Measurements from ENCODE around the gene MIX23. TPM values are rescaled to one million over a fixed set of nuclear protein-coding genes. Genes with fewer than 3 reads are reported as not detected.

The MIX23 gene
- total and polyA plus RNA-seq, 2 of the 4 experiments (the other 2 are of a cell fraction) = 10.0 to 26.7 TPM

DNA sequence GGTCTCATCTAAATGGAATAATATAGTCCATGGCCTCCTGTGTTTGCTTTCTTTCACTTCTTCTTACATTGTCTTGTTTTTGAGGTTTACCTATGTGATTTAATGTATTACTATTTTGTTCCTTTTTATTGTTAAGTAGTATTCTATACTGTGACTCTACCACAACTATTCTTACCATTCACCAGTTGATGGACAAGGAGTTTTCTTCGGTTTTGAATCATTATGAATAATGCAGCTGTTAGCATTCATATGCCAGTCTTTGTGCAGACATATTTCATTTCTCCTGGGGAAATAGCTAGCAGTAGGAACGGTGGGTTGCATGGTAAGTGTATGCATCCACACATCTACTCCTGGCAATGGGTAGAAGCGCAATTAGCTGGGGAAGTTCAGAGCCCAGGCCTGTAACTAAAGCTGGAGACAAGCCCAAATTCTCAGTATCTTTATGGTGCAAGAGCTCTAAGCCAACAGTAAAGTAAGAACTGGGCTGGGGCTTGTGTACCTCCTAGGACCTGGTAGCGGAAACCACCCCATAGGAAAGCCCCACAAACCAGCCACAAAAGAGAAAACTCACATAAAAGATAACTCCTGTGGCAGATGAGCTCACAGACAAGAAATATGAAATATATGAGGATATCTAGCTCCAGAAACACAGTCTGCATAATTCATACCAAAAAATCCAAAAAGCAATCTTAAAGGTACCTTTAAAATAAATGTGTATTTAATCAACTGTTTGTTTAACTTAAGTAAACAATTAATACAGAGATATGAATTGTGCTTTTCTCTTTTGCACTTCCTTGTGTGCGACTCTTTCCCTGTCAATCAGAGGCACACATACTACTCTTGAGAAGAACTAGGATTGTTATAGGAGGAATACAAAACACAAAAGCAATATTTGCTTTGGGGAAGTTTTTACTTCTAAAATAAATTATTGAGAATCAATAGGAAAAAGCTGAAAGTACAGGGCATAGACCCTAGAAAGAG, 60.6 kb downstream of the MIX23 start (continued):
- TF ChIP-seq CEBPB (IDR thresholded peaks at IDR 0.05; ENCODE audit: low read depth, low read length) = no peak

DNA sequence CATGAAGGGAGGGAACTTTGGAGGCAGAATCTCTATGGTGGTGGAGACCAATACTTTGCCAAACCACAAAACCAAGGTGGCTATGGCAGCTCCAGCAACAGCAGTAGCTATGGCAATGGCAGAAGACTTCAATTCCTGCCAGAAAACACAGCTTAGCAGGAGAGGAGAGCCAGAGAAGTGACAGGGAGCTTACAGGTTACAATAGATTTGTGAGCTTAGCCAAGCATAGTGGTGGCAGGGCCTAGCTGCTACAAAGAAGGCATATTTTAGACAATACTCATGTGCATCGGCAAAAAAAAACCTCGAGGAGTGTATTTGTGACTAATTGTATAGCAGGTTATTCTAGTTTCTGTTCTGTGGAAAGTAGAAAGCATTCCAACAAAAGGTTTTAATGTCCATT, 64.4 kb downstream of the MIX23 start:
- Histone ChIP-seq H3K14ac (replicated peaks; ENCODE audit: low read depth, low read length) (no peak overlapping the region), H2BK15ac (ENCODE audit: low read depth, low read length) (no peak overlapping the region), H2AFZ (replicated peaks; ENCODE audit: low read length, poor library complexity) (no peak overlapping the region), H3K36me3 (ENCODE audit: control insufficient read depth, insufficient read depth, low read length) (no peaks in the 10 kb centered on the region), H3K23ac (ENCODE audit: low read depth, low read length) (no peak overlapping the region), H3K27ac (ENCODE audit: insufficient read depth, low read length) (no peak overlapping the region), H3K4me2 (ENCODE audit: low read depth, low read length) (no peak overlapping the region), H2AK5ac (ENCODE audit: low read depth, low read length) (no peak overlapping the region), H3K27me3 (ENCODE audit: control insufficient read depth, insufficient read depth, low read length) (peaks cover 2% of the 10 kb centered on the region; the same call in 1 of the 2 replicates), H3K4me3 (ENCODE audit: insufficient read depth, low read depth, low read length) (no peak overlapping the region), H3K9me1 (ENCODE audit: insufficient read depth, low read length) (no peaks in the 10 kb centered on the region), H3K4me1 (ENCODE audit: control insufficient read depth, insufficient read depth, low read length) (no peaks in the 10 kb centered on the region), H3K18ac (ENCODE audit: low read depth, low read length) (no peak overlapping the region), H2BK120ac (ENCODE audit: low read depth, low read length) (no peak overlapping the region), H2BK5ac (ENCODE audit: low read depth, low read length, poor library complexity, severe bottlenecking) (no peak overlapping the region), H2AK9ac (replicated peaks; ENCODE audit: low read depth, low read length, poor library complexity) (no peak overlapping the region), H3K79me1 (ENCODE audit: low read depth in 1 of 2, low read length in 2 of 2) (no peaks in the 10 kb centered on the region), H3K4ac (ENCODE audit: low read depth, low read length) (no peak overlapping the region), H3K56ac (ENCODE audit: extremely low read depth, insufficient read depth, low read length) (no peak overlapping the region), H4K20me1 (ENCODE audit: insufficient read depth, low read length) (no peaks in the 10 kb centered on the region), H3K9me3 (ENCODE audit: control insufficient read depth, insufficient read depth, low read length) (no peaks in the 10 kb centered on the region), H4K91ac (ENCODE audit: insufficient read depth, low read depth, low read length) (no peak overlapping the region), H2BK20ac (ENCODE audit: low read depth, low read length) (no peak overlapping the region), H4K5ac (ENCODE audit: low read depth, low read length) (no peak overlapping the region), H3K9ac (ENCODE audit: low read depth, low read length) (no peak overlapping the region), H4K8ac (ENCODE audit: low read depth in 2 of 2, low read length in 2 of 2) (no peak overlapping the region)
- TF ChIP-seq, protein P1, sequence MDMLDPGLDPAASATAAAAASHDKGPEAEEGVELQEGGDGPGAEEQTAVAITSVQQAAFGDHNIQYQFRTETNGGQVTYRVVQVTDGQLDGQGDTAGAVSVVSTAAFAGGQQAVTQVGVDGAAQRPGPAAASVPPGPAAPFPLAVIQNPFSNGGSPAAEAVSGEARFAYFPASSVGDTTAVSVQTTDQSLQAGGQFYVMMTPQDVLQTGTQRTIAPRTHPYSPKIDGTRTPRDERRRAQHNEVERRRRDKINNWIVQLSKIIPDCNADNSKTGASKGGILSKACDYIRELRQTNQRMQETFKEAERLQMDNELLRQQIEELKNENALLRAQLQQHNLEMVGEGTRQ (IDR thresholded peaks at IDR 0.05; ENCODE audit: low read depth, low read length) = no peak
- no peak for TF ChIP-seq RAD21 (IDR thresholded peaks at IDR 0.05; ENCODE audit: low read length)
- TF ChIP-seq POLR2A (IDR thresholded peaks at IDR 0.05; ENCODE audit: low read depth, low read length) = no peak
- no peak for TF ChIP-seq CHD1 (IDR thresholded peaks at IDR 0.05; ENCODE audit: low read depth, low read length)
- TF ChIP-seq RFX5 (IDR thresholded peaks at IDR 0.05; ENCODE audit: low read depth, low read length) = no peak
- TF ChIP-seq MXI1 (IDR thresholded peaks at IDR 0.05; ENCODE audit: borderline replicate concordance, low read depth, low read length) = no peak
- intact Hi-C loops (cut with micrococcal nuclease) (no loop called here), dilution Hi-C loops (cut with HindIII; ENCODE audit: low sequenced_read_pairs, unreplicated experiment) (no loop called here), in situ Hi-C loops (cut with MboI; ENCODE audit: low sequenced_read_pairs) (no loop called here)
- no peak for ATAC-seq (ENCODE audit: low read depth)
- CTCF ChIA-PET = interaction anchor here (0.8 kb wide), 1 partner anchor 19 kb away, joined by 3 read pairs; no protein-coding TSS in a partner anchor
- BruUV-seq (replicated peaks) = no TSS peak
- DNase-seq = no peak
- POLR2A ChIA-PET (ENCODE audit: unreplicated experiment) = no interaction called here
- 85% methylated on average over 2 of the region's 2 CpGs; no CpG with 5 or more reads in 1 of the 2 experiments for WGBS, 2 experiments (ENCODE audit: extremely low coverage in 2 of 2, insufficient read length in 1 of 2)
